H1 (cell line): Measurements from ENCODE around the gene GSK3B. TPM values are rescaled to one million over a fixed set of nuclear protein-coding genes. Genes with fewer than 3 reads are reported as not detected.

ENCODE experiments used
- CTCF ChIA-PET: fragments of 300-600 bp; sonication (Branson Sonifier 250); formaldehyde crosslinking; loops from one replicate; lab custom pipeline; 2021; ENCODE audit not compliant: partially characterized antibody; lab: Charles Lee
- POLR2A ChIA-PET: fragments of 300-600 bp; sonication (Branson Sonifier 250); formaldehyde crosslinking; loops from one replicate; lab custom pipeline; 2021; ENCODE audit warnings: inconsistent platforms; ENCODE audit not compliant: partially characterized antibody; lab: Charles Lee
- DNase-seq, 2 experiments: peaks; one replicate each; pipeline versions ENCODE4 v3.0.0 to v3.0.0-alpha.2; 2010 to 2022; ENCODE audit warnings: low spot score in 2 of 2, low read depth in 1 of 2, mixed read lengths in 1 of 2
- FAIRE-seq: peaks from 2 replicates; lab custom pipeline; 2011; peaks lifted over from hg19 to GRCh38; lab: Jason Lieb, UNC
- H2AFZ ChIP-seq: 2 replicates; pipeline ENCODE4 v1.8.1; 2012; ENCODE audit warnings: low read length, inconsistent platforms
- H2AK5ac ChIP-seq: 2 replicates; pipeline ENCODE4 v1.6.1; 2013; ENCODE audit warnings: low read depth, low read length
- H2BK120ac ChIP-seq: replicated peaks from 2 replicates; pipeline ENCODE3; 2013; ENCODE audit warnings: low read depth, low read length, inconsistent platforms
- H2BK12ac ChIP-seq: 2 replicates; pipeline ENCODE4 v1.6.1; 2013; ENCODE audit warnings: low read depth, low read length
- H2BK15ac ChIP-seq: 2 replicates; pipeline ENCODE4 v1.6.1; 2013; ENCODE audit warnings: low read length
- H2BK20ac ChIP-seq: 2 replicates; pipeline ENCODE4 v1.6.1; 2013; ENCODE audit warnings: low read length
- H2BK5ac ChIP-seq: 2 replicates; pipeline ENCODE4 v1.6.1; 2013; ENCODE audit warnings: low read depth, low read length
- H3K14ac ChIP-seq: 2 replicates; pipeline ENCODE4 v1.6.1; 2013; ENCODE audit warnings: inconsistent platforms; ENCODE audit not compliant: insufficient read length
- H3K18ac ChIP-seq: 2 replicates; pipeline ENCODE4 v1.6.1; 2013; ENCODE audit warnings: low read length; ENCODE audit errors: extremely low read depth
- H3K23ac ChIP-seq: 2 replicates; pipeline ENCODE4 v1.6.1; 2013; ENCODE audit warnings: inconsistent platforms; ENCODE audit not compliant: insufficient read length
- H3K23me2 ChIP-seq: 2 replicates; pipeline ENCODE4 v1.6.1; 2013; ENCODE audit warnings: low read depth, low read length
- H3K27ac ChIP-seq: 2 replicates; pipeline ENCODE4 v1.6.1; 2011; ENCODE audit warnings: low read depth, low read length, inconsistent platforms
- H3K27me3 ChIP-seq, 4 experiments: replicated peaks in 1 of 4; 1 replicate in 1 of 4; 2 replicates in 3 of 4; pipeline versions ENCODE4 v1.6.1 to v1.8.1; 2011 to 2013; ENCODE audit warnings: low read length in 3 of 4, mild to moderate bottlenecking in 3 of 4, inconsistent platforms in 2 of 4, mixed read lengths in 2 of 4, moderate library complexity in 1 of 4; ENCODE audit not compliant: control insufficient read depth in 3 of 4, insufficient read depth in 3 of 4; ENCODE audit errors: extremely low read depth in 1 of 4
- H3K36me3 ChIP-seq, 4 experiments: 2 replicates each; pipeline versions ENCODE4 v1.6.1 to v1.8.1; 2011 to 2013; ENCODE audit warnings: mild to moderate bottlenecking in 4 of 4, low read length in 3 of 4, moderate library complexity in 2 of 4, control low read depth in 1 of 4, inconsistent platforms in 1 of 4; ENCODE audit not compliant: insufficient read depth in 4 of 4, control insufficient read depth in 2 of 4
- H3K4ac ChIP-seq: replicated peaks from 2 replicates; pipeline ENCODE3; 2013; ENCODE audit warnings: low read length, low read depth, mixed read lengths, inconsistent platforms; ENCODE audit not compliant: insufficient read length
- H3K4me1 ChIP-seq, 4 experiments: replicated peaks in 1 of 4; 1 replicate in 1 of 4; 2 replicates in 3 of 4; pipeline versions ENCODE4 v1.6.1 to v1.8.1; 2011 to 2013; ENCODE audit warnings: low read length in 3 of 4, inconsistent platforms in 2 of 4, mixed read lengths in 1 of 4; ENCODE audit not compliant: insufficient read depth in 4 of 4, control insufficient read depth in 3 of 4
- H3K4me2 ChIP-seq, 2 experiments: 2 replicates each; pipeline versions ENCODE4 v1.6.1 to v1.8.1; 2011 to 2013; ENCODE audit warnings: low read depth in 2 of 2, low read length in 2 of 2, control low read depth in 1 of 2, inconsistent platforms in 1 of 2, mild to moderate bottlenecking in 1 of 2; ENCODE audit not compliant: insufficient read depth in 1 of 2
- H3K4me3 ChIP-seq, 4 experiments: fragments of 200-600, 300-600 bp in 1 of 4; sonication (generic), shearing (Covaris generic), sonication (Bioruptor Twin) in 1 of 4; 2 replicates each; pipeline versions ENCODE4 v1.5.1 to v1.8.1; 2011 to 2016; ENCODE audit warnings: low read length in 4 of 4, low read depth in 3 of 4, control low read depth in 2 of 4, inconsistent platforms in 2 of 4, mild to moderate bottlenecking in 2 of 4, mixed read lengths in 1 of 4, moderate library complexity in 1 of 4; ENCODE audit not compliant: insufficient read depth in 2 of 4; ENCODE audit errors: extremely low read depth in 1 of 4
- H3K56ac ChIP-seq: replicated peaks from 2 replicates; pipeline ENCODE3; 2013; ENCODE audit warnings: low read depth, mild to moderate bottlenecking, mixed read lengths, low read length, inconsistent platforms; ENCODE audit not compliant: insufficient read length
- H3K79me1 ChIP-seq: 2 replicates; pipeline ENCODE4 v1.6.1; 2013; ENCODE audit warnings: low read depth, low read length, control low read depth
- H3K79me2 ChIP-seq, 2 experiments: 2 replicates each; pipeline versions ENCODE4 v1.6.1 to v1.8.1; 2012 to 2013; ENCODE audit warnings: low read length in 2 of 2, mild to moderate bottlenecking in 2 of 2, inconsistent platforms in 1 of 2; ENCODE audit not compliant: insufficient read depth in 2 of 2, control insufficient read depth in 1 of 2
- H3K9ac ChIP-seq, 4 experiments: replicated peaks in 1 of 4; 1 replicate in 1 of 4; 2 replicates in 3 of 4; pipeline versions ENCODE4 v1.6.1 to v1.8.1; 2011 to 2013; ENCODE audit warnings: low read depth in 3 of 4, low read length in 3 of 4, control low read depth in 2 of 4, mild to moderate bottlenecking in 2 of 4, moderate library complexity in 2 of 4, inconsistent platforms in 1 of 4; ENCODE audit errors: extremely low read depth in 1 of 4
- H3K9me3 ChIP-seq, 2 experiments: 2 replicates each; pipeline versions ENCODE4 v1.6.1 to v1.8.1; 2012 to 2013; ENCODE audit warnings: mild to moderate bottlenecking in 2 of 2, moderate library complexity in 2 of 2, control low read depth in 1 of 2, inconsistent platforms in 1 of 2, low read depth in 1 of 2, low read length in 1 of 2, mixed read lengths in 1 of 2; ENCODE audit not compliant: insufficient read depth in 2 of 2
- H4K20me1 ChIP-seq, 2 experiments: replicated peaks in 1 of 2; 2 replicates each; pipeline versions ENCODE3 to v1.8.1; 2011 to 2013; ENCODE audit warnings: inconsistent platforms in 2 of 2, low read length in 2 of 2, mild to moderate bottlenecking in 1 of 2; ENCODE audit not compliant: insufficient read depth in 2 of 2, control insufficient read depth in 1 of 2
- H4K5ac ChIP-seq: 2 replicates; pipeline ENCODE4 v1.6.1; 2013; ENCODE audit warnings: low read length, low read depth, mixed read lengths, inconsistent platforms; ENCODE audit not compliant: insufficient read length
- H4K8ac ChIP-seq: 2 replicates; pipeline ENCODE4 v1.8.0; 2013; ENCODE audit warnings: mild to moderate bottlenecking, moderate library complexity, low read length, inconsistent platforms; ENCODE audit not compliant: insufficient read depth; ENCODE audit errors: extremely low read depth
- H4K91ac ChIP-seq: replicated peaks from 2 replicates; pipeline ENCODE3; 2013; ENCODE audit warnings: low read length, mixed read lengths, inconsistent platforms; ENCODE audit not compliant: insufficient read length
- FOSL1 ChIP-seq: IDR thresholded peaks from 2 replicates; pipeline ENCODE4 v1.6.1; 2011; ENCODE audit warnings: mild to moderate bottlenecking, low read depth, low read length, moderate library complexity; ENCODE audit not compliant: insufficient read depth
- WGBS, 2 experiments: shearing (Covaris generic) in 1 of 2; methylation state at CpG; one replicate each; pipeline versions ENCODE4 v1.1.6 to v1.1.7; 2013 to 2015; ENCODE audit warnings: low lambda C conversion rate in 2 of 2, mixed read lengths in 2 of 2, inconsistent platforms in 1 of 2, low coverage in 1 of 2, missing lambda C conversion rate in 1 of 2; ENCODE audit not compliant: insufficient replicate concordance in 2 of 2, insufficient coverage in 1 of 2, insufficient read length in 1 of 2; ENCODE audit errors: extremely low coverage in 1 of 2, missing lambda C conversion rate in 1 of 2; 5-methylcytosine and 5-hydroxymethylcytosine counted together
- polyA plus RNA-seq, 7 experiments: library from polyadenylated mRNA; depleted of rRNA in 3 of 7; stranded (reverse) in 5 of 7; unstranded in 2 of 7; fragments of >200 nt in 5 of 7; fragments of 200-250 nt in 2 of 7; gene quantifications; 1 replicate in 5 of 7; 2 replicates in 1 of 7; 4 replicates in 1 of 7; pipeline versions ENCODE4 v1.2.1 to v1.2.3, GENCODE V29; 2011 to 2013; ENCODE audit warnings: missing spikeins in 2 of 7, mixed read lengths in 2 of 7
- total RNA-seq: library from RNA; stranded (reverse); fragmentation: NEBNext Ultra II Directional; extraction: Animal tissue kit (Norgen Biotek cat#: 25700); gene quantifications from 2 replicates; pipeline ENCODE4 v1.2.1, GENCODE V29; 2021

The GSK3B gene
- total and polyA plus RNA-seq, 2 of the 8 experiments (the other 6 are each of a cell fraction or from before 2014, with no cell fraction given) = 24.2 to 50.7 TPM

GRCh38 chr3:119800844-119801243, 293.4 kb downstream of the GSK3B start:
- Histone ChIP-seq H3K4me1 (no peaks in the 10 kb centered on the region; a peak in 1 of 7 replicates), H2BK120ac (no peak overlapping the region), H4K5ac (no peak overlapping the region), H3K23me2 (no peaks in the 10 kb centered on the region), H3K27me3 (no peaks in the 10 kb centered on the region), H2BK20ac (no peak overlapping the region), H3K9ac (no peak overlapping the region), H2AK5ac (no peak overlapping the region), H3K4ac (no peak overlapping the region), H2AFZ (0 out of 2 replicates have a peak overlapping the region, but pooled peaks have one; percentile 18), H3K18ac (no peak overlapping the region), H4K91ac (no peak overlapping the region), H4K8ac (no peak overlapping the region), H3K79me2 (no peaks in the 10 kb centered on the region), H3K4me2 (no peak overlapping the region), H2BK15ac (no peak overlapping the region), H2BK12ac (no peak overlapping the region), H3K9me3 (no peaks in the 10 kb centered on the region), H2BK5ac (no peak overlapping the region), H3K79me1 (no peaks in the 10 kb centered on the region), H4K20me1 (no peaks in the 10 kb centered on the region), H3K56ac (no peak overlapping the region), H3K23ac (no peak overlapping the region), H3K36me3 (no peaks in the 10 kb centered on the region), H3K27ac (no peak overlapping the region), H3K14ac (no peak overlapping the region), H3K4me3 (no peak overlapping the region)
- FAIRE-seq = no peak
- 87% methylated on average over 4 of the region's 4 CpGs; no CpG with 5 or more reads in 1 of the 2 experiments for WGBS, 2 experiments
- TF ChIP-seq FOSL1 = no peak
- ChIA-PET CTCF (interaction anchor here (1.1 to 1.5 kb wide), 3 partner anchors 18 to 200 kb away, joined by 3 to 5 read pairs (median 4); no protein-coding TSS in a partner anchor), POLR2A (interaction anchor here (0.8 kb wide), 1 partner anchor 87 kb away, joined by 3 read pairs; no protein-coding TSS in a partner anchor)
- no peak for DNase-seq
